ENCODE results near the gene EFCAB10. TPM values are rescaled to one million over a fixed set of nuclear protein-coding genes. Genes with fewer than 3 reads are reported as not detected.
A peak's percentile ranks its signal among the peaks of the same experiment; 100 is the strongest.

The EFCAB10 gene
- total RNA-seq (0.91 TPM), polyA plus RNA-seq (ENCODE audit: insufficient read depth, low read depth, low replicate concordance) (not detected)
- long read RNA-seq, donor 1, result 0 reads
- long read RNA-seq, donor 2, result 0 reads
- long read RNA-seq, donor 3, result 0 reads
- long read RNA-seq, donor 4, result 0 reads
- long read RNA-seq, donor 5, result 0 reads
- long read RNA-seq, donor 6, result 0 reads
- long read RNA-seq, donor 7, result 0 reads
- long read RNA-seq, donor 8, result 0 reads
- long read RNA-seq, donor 9, partial matches to known transcripts, result 13 of 13 reads
- long read RNA-seq, donor 9, other reads (novel, unspliced or antisense), result 0 of 13 reads
- long read RNA-seq, donor 10, partial matches to known transcripts, result 0 of 1 reads
- long read RNA-seq, donor 10, other reads (novel, unspliced or antisense), result 0 of 1 reads

DNA sequence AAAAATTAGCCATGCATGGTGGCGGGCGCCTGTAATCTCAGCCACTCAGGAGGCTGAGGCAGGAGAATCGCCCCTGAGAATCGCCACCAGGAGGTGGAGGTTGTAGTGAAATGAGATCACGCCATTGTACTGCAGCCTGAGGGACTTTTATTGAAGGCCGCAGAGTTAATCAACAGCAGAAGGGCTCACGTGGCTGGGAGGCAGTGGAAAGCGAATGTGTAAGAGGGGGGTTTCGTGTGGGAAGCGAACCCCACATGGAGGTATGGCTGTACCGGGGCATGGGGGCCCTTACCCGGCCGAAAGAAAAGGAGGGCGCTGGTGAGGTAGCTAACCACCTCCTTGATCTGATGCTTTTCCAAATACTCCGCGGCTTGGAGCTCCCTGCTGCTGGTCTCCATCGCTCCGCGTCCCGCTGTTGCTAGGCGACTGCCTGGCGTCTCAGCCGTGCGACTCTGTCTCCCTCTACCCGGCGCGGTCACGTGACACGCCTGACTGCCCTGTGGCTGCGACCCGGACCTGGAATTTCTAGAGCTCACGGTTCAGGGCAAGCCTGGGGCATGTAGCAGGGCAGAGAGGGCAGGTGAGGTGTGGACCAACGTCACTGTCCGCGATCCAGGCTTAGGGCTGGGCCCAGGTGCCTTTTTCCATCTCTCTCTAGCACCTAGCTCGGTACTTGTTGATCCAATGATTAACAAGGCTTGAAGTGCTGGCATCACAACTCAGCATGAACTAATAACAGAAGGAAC lies at the start of gene EFCAB10:
EFCAB10 (minus strand) TSS at position 428 of the 746 bp plus-strand sequence; CDS start at position 398, 30 bp downstream.
- Histone ChIP-seq H3K4me1 (ENCODE audit: control insufficient read depth in 2 of 3, insufficient read depth in 2 of 3, low read depth in 1 of 3, low read length in 3 of 3) (peaks cover 0 to 4% (median 0%) of the 10 kb centered on the region in 3 donors), H3K4me3 (ENCODE audit: low read length in 3 of 3) (peak within 1 kb of the TSS; percentile 36 to 63 (median 58)), H3K9ac (ENCODE audit: low read length in 3 of 3) (peak within 1 kb of the TSS in 1 of 3 donors; percentile 61), H3K36me3 (ENCODE audit: control insufficient read depth in 2 of 3, insufficient read depth in 3 of 3, low read length in 3 of 3) (no peaks in the 10 kb centered on the region), H3K27me3 (ENCODE audit: control insufficient read depth, insufficient read depth, low read length) (no peaks in the 10 kb centered on the region), H3K27ac (ENCODE audit: low read depth in 2 of 2, low read length in 2 of 2) (no peak within 1 kb of the TSS), H3K9me3 (ENCODE audit: control insufficient read depth in 2 of 3, insufficient read depth in 1 of 3, low read length in 3 of 3) (no peaks in the 10 kb centered on the region)
- TF ChIP-seq CTCF (IDR thresholded peaks at IDR 0.05; ENCODE audit: borderline replicate concordance, extremely low read depth, insufficient read depth), result peak; percentile 10
- no peak for FAIRE-seq
- intact Hi-C loops (cut with DNase I), result no loop called here
- peak; percentile 88 to 94 (median 92) for DNase-seq

DNA sequence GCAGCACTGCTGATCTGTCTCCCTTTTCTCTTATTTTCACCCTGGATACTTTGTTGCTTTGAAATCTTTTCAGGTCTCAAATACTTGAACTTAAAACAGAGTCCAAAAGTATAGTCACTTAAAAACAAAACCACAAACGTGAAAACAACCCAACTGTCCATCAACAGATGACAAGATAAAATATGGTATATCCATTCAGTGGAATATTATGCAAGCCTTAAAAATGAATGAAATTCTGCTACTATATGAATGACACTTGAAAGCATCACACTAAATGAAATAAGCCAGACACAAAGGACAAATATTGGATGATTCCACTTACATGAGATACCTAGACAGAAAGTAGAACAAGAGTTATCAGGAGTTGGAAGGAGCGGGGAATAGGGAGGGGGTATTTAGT lies 44.7 kb upstream of the EFCAB10 start:
- Histone ChIP-seq H3K27me3 (ENCODE audit: control insufficient read depth, insufficient read depth, low read length) (no peaks in the 10 kb centered on the region), H3K27ac (ENCODE audit: low read depth in 2 of 2, low read length in 2 of 2) (no peak overlapping the region), H3K36me3 (ENCODE audit: control insufficient read depth in 2 of 3, insufficient read depth in 3 of 3, low read length in 3 of 3) (peaks cover 0 to 20% (median 12%) of the 10 kb centered on the region in 3 donors), H3K4me3 (ENCODE audit: low read length in 3 of 3) (no peak overlapping the region), H3K9me3 (ENCODE audit: control insufficient read depth in 2 of 3, insufficient read depth in 1 of 3, low read length in 3 of 3) (no peaks in the 10 kb centered on the region), H3K4me1 (ENCODE audit: control insufficient read depth in 2 of 3, insufficient read depth in 2 of 3, low read depth in 1 of 3, low read length in 3 of 3) (no peaks in the 10 kb centered on the region), H3K9ac (ENCODE audit: low read length in 3 of 3) (no peak overlapping the region)
- FAIRE-seq (no peak), DNase-seq (no peak)
- intact Hi-C loops (cut with DNase I), result no loop called here
- TF ChIP-seq CTCF (IDR thresholded peaks at IDR 0.05; ENCODE audit: borderline replicate concordance, extremely low read depth, insufficient read depth), result no peak

- intact Hi-C loops (cut with DNase I), result no loop called here
- no peak for TF ChIP-seq CTCF (IDR thresholded peaks at IDR 0.05; ENCODE audit: borderline replicate concordance, extremely low read depth, insufficient read depth)
- H3K27me3 ChIP-seq (ENCODE audit: control insufficient read depth, insufficient read depth, low read length), result no peaks in the 10 kb centered on the region
- H3K36me3 ChIP-seq (ENCODE audit: control insufficient read depth in 2 of 3, insufficient read depth in 3 of 3, low read length in 3 of 3), result peaks cover 0 to 20% (median 14%) of the 10 kb centered on the region in 3 donors
- H3K9me3 ChIP-seq (ENCODE audit: control insufficient read depth in 2 of 3, insufficient read depth in 1 of 3, low read length in 3 of 3), result no peaks in the 10 kb centered on the region
- FAIRE-seq, result no peak
- H3K4me3 ChIP-seq (ENCODE audit: low read length in 3 of 3), result no peak overlapping the region
- H3K9ac ChIP-seq (ENCODE audit: low read length in 3 of 3), result no peak overlapping the region
- no peak overlapping the region for H3K27ac ChIP-seq (ENCODE audit: low read depth in 2 of 2, low read length in 2 of 2)
- no peaks in the 10 kb centered on the region for H3K4me1 ChIP-seq (ENCODE audit: control insufficient read depth in 2 of 3, insufficient read depth in 2 of 3, low read depth in 1 of 3, low read length in 3 of 3)
- no peak for DNase-seq
These were observed 42.6 kb upstream of the EFCAB10 start for GRCh38 chr7:105623906-105624305.

Data from kidney (tissue), 22 donors.